NCI-H146 treated with DMSO at 0.1 percent for 48 hours (cell line): ENCODE measurements around the gene ILF2.
A peak's percentile ranks its signal among the peaks of the same experiment; 100 is the strongest.
"Not testable (repeated sequence)": the region's sequence is repeated elsewhere in the genome, so short reads cannot be mapped to it uniquely, and the experiment has no call there.

ENCODE experiments used
- DNase-seq: peaks from one replicate; lab custom pipeline; 2025; ENCODE audit not compliant: unreplicated experiment; lab: John Stamatoyannopoulos, UW

ILF2 gene

DNA sequence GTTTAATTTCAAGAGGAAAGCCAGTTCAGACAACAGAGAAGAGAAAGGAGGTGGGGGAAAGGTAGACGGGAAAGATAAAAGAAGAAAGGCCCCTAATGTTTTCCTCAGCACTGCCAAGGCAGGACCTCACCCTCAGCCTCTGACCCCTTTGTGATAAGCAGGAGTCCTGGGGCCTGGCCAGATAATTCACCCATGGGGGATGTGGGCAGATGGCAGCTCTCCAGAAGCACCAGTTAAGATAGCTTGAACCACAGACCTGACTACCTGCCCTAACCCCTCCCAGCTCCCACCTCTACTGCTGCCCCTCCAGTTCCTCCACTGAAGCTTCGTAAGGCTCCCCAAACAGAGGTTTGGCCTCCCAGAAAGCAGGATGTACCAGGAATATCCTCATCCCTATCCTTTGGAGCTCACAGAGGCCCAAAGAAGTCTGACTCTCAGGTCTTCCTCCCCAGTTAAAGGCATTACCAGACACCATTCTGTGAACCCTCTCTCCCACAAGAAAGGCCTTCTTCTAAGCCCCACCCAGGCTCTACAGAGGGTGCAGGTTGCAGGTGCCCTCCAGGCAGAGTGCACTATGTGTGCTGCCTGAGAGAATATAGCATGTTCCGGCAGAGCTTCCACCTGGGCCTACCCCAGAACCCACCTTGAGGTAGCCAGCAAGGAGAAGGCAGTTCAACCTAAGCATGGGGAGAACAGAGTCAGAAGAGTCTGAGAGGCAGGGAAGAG is 21.5 kb downstream of the ILF2 start:
- DNase-seq = no peak

- DNase-seq = no peak
Observed at GRCh38 chr1:153648000-153648643, 22.7 kb downstream of the ILF2 start.

- no peak for DNase-seq
Observed at GRCh38 chr1:153647346-153647714, 23.5 kb downstream of the ILF2 start.

GRCh38 chr1:153646672-153647345 is 24.0 kb downstream of the ILF2 start:
- DNase-seq = no peak

DNA sequence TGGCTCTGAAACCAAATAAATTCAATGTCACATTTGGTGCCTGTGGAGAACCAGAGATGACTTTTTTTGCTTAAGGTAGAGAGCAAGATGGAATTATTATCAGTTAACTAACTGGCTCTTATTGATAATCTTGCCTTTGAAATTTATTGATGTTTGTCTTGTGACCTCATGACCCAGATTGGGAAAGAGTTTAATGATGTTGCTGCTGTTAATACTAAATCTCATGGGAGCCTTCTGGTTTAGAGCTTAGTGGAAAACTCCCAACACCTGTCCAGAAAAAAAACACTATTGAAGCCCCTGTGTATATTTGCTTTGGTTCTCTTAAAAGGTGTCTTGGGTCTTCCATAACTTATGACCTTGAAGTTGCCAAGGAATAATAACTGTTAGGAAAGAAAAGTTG is 27.0 kb downstream of the ILF2 start:
- DNase-seq = no peak

DNA sequence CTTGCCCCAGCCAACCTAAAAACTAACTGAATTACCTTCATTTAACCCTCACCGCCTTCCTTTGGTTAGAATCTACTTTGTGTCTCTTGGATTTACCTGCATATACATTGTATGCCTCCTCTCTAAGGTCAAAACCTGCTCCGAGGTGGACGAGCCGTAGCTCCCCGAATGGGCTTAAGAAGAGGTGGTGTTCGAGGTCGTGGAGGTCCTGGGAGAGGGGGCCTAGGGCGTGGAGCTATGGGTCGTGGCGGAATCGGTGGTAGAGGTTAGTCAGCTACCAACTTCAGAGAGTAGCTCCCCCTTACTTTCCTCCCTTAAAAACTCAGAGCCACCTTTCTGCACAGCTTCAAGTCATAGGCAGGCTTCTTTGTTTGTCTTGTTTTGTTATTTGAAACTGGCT is 27.7 kb downstream of the ILF2 start:
- DNase-seq = no peak

- DNase-seq = no peak
Observed at GRCh38 chr1:153642161-153642560, 28.6 kb downstream of the ILF2 start.

GRCh38 chr1:153640861-153641260 is 29.9 kb downstream of the ILF2 start:
- no peak for DNase-seq

DNA sequence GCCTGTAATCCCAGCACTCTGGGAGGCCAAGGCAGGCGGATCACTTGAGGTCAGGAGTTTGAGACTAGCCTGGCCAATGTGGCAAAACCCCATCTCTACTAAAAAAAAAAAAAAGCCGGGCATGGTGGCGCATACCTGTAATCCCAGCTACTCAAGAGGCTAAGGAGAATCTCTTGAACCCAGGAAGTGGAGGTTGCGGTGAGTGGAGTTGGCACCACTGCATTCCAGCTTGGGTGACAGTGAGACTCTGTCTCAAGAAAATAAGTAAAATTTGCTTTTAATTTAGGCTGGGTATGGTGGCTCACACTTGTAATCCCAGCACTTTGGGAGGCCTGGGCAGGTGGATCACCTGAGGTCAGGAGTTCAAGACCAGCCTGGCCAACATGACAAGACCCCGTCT is 30.6 kb downstream of the ILF2 start:
- not testable (repeated sequence) for DNase-seq

DNA sequence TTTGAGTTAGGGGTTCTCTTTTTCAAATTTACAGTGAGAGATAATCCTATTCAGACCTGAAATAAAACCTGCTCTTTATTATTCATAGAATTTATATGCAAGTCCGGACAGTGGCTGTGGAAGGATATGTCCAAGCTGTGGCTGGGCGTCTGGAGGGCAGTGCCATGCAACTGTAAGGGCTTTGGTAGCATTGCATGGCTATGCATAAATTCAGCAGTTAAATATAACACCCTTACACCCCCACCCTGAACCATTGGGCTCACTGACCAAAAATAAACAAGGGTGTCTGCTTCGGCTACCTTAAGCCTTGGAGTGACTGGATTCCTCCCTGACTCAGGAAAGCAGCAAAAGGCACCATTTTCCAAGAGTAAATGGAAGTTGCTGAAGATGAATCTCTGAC is 31.5 kb downstream of the ILF2 start:
- DNase-seq = no peak

- no peak for DNase-seq
Observed at GRCh38 chr1:153638261-153638660, 32.5 kb downstream of the ILF2 start.

- DNase-seq = no peak
Observed at GRCh38 chr1:153636312-153636711, 34.5 kb downstream of the ILF2 start.

- no peak for DNase-seq
Observed at GRCh38 chr1:153635872-153636271, 34.9 kb downstream of the ILF2 start.

- DNase-seq = peak; percentile 90
Observed at GRCh38 chr1:153633754-153634665, 36.8 kb downstream of the ILF2 start, which contains the start of gene CHTOP. TSS of gene CHTOP (plus strand) at chr1:153634066. CDS start at chr1:153636589, 2,523 bp downstream.

DNA sequence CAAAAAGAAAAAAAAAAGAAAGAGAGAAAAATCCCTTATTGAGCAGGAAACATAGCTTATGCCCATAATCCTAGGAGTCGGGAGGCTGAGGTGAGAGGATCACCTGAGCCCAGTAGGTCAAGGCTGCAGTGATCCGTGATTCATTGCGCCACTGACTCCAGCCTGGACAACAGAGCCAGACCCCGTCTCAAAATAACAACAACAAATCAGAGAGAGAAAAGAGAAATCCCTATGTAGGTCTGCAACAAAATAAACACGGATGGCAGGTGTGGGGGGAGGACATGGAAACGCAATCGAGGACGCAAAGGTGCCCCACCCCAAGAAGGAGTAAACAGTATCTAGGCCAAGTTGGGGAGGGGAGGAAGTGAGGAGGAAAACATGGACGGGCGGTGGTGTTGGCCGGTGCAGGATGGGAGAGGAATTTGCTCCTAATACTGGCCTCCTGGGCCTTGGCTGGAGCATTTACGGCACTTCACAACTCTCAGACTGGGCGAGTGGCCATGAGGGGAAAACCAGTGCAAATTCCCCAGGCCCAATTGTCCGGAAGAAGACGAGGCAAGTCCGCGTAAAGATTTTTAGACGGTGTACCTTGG is 37.5 kb downstream of the ILF2 start:
- DNase-seq = peak; percentile 27

DNA sequence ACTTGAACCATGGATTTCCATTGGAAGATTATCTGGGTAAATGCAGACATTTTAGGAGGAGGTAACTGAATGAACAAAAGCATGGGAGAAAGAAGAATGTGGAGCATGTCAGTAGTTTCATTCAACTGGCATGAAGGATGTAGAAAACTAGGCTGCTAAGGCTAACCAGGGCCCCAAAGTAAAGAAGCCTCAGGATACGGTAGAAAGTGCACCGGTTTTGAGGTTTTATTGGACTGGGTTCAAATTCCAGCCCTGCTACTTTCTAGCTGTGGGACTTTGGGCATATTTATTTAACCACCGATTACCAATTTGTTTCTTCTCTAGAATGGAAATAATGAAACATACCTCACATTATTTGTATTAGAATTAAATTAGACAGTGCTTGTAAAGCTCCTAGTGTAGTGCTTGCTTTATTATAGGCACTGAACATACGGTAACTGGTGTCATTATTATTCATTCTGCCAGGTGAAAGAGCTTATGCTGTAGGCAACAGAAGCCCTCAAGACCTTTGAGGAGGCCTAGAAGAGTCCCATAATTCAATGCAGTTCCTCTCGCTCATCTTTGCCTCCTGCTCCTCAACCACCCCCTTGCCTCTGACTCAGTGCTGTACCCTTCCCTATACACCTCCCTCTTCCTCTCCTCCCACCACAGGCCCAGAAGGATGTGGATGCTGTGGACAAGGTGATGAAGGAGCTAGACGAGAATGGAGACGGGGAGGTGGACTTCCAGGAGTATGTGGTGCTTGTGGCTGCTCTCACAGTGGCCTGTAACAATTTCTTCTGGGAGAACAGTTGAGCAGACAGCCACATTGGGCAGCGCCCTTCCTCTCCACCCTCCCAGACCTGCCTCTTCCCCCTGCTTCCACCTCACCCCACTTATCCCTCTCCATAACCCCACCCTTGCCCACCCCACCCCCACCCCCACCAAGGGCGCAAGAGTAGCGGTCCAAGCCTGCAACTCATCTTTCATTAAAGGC is 39.5 kb downstream of the ILF2 start:
- no peak for DNase-seq

- no peak for DNase-seq
Observed at GRCh38 chr1:153630384-153630783, 40.4 kb downstream of the ILF2 start.

DNA sequence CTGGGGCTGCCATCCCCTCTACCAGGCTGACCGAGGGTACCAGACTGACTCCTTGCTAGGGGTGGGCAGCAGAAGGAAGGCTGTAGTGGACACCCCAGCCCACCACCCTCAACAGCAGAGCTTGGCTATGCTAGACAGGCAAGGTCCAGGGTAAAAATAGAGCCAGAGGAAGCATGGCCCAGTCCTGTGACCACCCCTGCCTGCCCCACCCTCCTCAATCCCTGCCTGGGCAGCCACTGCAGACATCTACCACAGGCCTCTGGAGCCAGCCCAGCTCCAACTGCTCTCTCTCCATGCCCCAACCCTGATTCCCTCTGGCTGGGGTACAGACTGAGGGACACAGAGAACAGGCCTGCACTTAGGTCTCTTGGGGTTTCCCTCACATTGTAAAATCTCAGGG is 40.8 kb downstream of the ILF2 start:
- no peak for DNase-seq

- DNase-seq = no peak
Observed at GRCh38 chr1:153629343-153629665, 41.5 kb downstream of the ILF2 start.
